COLO829 (cell line): ENCODE data around the gene GRIK5.
A peak's percentile ranks its signal among the peaks of the same experiment; 100 is the strongest.

Source experiments
- DNase-seq: peaks from one replicate; pipeline ENCODE4 v3.0.0; 2012; ENCODE audit warnings: low spot score

Gene GRIK5

DNA sequence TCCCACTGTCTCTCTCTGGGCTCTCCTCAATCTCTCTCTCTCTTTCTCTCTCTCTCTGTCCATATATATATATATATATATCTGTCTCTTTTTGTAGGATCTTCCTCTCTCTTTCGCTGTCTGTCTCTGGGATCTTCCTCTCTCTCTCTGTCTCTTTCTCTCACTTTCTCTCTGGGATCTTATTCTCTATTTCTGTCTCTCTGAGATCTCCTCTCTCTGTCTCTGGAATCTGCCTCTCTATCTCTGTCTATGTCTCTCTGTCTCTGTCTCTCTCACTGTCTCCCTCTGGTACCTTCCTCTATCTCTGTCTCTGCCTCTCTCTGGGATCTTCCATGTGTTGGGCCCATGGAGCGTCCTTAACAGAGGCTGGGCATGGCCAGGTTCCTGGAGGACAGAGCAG lies 79.4 kb downstream of the GRIK5 start:
- no peak for DNase-seq

DNA sequence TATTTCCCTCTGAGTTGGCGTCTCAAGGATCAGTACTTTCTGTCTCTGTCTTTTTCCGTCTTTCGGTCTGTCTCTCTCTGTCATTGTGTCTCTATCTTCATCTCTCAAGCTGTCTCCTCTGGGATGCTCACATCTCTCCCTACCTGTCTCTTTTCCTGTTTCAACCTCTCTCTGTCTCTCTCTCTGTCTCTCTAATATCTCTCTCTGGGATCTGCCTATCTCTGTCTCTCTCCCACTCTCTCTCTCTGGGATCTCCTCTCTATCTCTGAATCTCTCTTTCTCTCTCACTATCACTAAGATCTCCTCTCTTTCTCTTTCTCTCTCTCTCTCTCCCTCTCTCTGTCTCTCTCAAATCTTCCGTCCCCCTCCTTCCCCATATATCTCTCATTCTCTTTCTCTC lies 80.0 kb downstream of the GRIK5 start:
- DNase-seq = no peak

DNA sequence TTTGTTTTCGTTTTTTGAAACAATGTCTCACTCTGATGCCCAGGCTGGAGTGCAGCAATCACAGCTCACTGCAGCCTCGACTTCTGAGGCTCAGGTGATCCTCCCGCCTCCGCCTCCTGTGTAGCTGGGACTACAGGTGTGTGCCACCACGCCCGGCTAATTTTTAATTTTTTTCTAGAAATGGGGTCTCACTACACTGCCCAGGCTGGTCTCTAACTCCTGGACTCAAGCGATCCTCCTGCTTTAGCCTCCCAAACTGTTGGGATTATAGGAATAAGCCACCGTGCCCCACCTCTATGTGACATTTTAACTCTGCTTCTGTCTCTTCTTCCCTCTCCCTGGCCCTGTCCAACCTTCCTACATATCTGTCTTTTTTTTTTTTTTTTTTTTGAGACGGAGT lies 81.1 kb downstream of the GRIK5 start:
- DNase-seq = no peak

DNA sequence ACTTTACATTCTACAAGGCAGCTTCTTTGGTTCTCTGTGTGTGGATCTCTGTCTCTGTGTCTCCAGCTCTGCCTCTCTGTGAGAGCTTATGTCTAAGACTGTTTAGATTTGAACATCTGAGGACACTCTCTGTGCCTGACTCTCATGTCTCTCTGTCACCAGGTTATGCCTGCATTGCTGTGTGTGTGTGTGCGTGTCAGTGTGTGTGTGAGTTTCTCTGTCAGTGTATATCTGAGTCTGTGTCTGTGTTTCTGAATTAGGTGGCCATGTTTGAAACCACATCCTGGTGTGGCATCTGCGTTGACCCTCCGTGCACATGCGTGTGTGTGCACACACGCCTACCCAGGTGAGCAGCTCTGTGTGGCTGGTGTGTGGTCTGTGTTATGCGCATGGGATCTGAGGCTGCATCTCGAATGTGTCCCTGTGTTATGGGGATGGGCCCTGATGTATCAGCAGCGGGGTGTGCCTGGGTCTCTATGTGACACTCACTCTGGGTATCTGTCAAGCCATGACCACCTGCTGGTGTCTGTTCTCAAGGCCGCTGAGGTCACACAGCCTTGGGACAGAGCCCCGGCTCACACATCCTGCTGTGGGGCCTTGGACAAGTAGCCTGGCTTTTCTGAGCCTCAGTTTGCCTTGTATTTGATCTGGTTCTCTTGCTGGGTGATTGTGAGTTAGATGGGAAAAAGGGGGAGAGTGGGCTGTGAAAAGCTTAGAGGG lies 82.7 kb downstream of the GRIK5 start:
- DNase-seq = no peak

DNA sequence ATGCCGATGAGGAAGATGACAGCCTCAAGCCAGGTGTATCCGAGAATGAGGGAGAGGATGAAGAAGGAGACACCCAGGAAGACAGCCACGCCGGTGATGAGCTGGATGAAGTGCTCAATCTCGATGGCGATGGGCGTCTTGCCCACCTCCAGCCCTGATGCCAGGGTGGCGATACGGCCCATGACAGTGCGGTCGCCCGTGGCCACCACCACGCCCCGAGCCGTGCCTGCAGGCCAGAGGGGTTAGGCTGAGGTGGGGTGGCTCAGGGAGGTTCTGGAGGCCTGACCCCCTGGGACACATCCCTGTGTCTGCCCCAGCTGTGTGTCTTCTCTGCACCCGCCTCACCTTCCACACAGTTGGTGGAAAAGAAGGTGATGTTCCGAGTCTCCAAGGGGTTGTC lies 85.0 kb downstream of the GRIK5 start:
- DNase-seq = no peak

DNA sequence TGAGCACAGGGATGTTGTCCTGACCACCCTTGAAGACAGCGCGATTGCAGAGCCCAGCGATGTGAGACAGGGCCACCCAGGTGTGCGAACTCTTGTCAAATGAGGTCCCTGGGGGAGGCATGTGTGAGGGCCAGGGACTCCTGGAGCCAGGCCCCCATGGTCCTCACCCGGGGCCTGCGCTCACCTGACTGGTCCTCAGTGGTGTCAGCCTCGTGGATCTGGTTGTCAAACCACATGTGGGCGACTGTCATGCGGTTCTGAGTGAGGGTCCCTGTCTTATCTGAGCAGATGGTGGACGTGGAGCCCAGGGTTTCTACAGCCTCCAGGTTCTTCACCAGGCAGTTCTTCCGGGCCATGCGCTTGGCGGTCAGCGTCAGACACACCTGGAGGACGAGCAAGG lies 88.3 kb downstream of the GRIK5 start:
- no peak for DNase-seq

DNA sequence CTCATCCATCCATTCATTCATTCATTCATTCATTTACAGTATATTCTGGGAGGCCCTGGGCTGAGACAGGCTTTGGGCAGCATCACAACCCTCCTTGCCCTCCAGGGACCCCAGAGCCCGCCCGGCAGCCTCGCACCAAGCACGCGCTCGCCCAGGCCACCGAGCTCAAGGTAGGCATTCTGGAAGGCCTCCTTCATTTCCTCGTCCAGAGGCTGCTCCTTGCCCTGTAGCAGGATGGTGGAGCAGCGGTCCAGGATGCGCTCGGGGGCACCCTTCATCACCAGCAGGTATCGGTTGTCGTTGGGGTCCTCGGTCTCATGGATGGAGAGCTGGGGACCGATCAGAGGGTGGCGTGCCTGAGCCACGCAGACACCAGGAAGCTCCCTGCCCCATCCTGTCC lies 91.5 kb downstream of the GRIK5 start:
- DNase-seq = no peak

DNA sequence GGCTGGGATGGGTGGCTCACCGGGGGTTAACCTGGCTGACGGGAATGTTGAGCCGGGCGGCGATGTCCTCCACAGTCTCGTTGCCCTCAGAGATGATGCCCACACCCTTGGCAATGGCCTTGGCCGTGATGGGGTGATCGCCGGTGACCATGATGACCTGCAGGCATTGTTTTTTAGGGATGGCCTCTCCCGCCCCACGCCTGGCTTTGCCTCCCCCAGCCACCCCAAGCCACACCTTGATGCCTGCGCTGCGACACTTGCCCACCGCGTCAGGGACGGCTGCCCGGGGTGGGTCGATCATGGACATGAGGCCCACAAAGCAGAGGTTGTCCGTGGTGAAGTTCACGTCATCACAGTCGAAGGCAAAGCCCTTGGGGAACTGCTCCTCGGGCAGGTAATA lies 92.1 kb downstream of the GRIK5 start:
- no peak for DNase-seq

DNA sequence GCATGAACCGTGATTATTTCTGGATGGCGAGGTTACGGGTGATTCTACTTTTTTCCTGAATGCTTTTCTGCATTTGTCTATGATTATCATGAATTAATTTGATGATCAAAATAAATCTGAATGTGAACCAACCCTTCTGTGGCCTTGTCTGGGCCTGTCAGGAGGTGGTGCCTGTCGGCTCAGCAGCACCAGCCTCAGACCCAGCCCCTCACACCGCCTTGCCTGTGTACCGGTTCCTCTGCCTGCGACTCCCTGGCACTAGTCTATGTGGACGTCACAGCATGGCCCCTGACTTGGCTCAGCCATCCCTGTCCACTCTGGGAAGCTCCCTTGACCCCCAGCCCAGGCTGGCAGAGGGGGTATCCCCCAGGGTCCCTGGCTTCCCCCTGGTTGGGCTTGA lies 95.4 kb downstream of the GRIK5 start:
- DNase-seq = no peak

DNA sequence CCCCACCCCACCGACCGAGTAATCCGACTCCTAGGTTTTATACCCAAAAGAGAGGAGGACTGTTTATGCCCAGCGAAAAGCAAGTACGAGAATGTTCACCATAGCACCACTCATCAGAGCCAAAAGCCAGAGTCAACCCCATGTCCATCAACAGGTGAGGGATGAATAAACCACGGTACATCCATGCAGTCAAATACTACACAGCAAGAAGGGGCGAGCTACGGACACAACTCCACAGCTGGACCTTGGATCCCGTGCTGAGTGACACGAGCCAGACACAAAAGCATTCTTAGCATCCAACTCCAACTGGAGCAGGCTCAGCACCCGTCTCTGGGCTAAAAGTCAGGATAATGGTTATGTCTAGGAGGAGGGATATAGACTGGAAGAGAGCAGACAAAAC lies 98.6 kb downstream of the GRIK5 start:
- no peak for DNase-seq

DNA sequence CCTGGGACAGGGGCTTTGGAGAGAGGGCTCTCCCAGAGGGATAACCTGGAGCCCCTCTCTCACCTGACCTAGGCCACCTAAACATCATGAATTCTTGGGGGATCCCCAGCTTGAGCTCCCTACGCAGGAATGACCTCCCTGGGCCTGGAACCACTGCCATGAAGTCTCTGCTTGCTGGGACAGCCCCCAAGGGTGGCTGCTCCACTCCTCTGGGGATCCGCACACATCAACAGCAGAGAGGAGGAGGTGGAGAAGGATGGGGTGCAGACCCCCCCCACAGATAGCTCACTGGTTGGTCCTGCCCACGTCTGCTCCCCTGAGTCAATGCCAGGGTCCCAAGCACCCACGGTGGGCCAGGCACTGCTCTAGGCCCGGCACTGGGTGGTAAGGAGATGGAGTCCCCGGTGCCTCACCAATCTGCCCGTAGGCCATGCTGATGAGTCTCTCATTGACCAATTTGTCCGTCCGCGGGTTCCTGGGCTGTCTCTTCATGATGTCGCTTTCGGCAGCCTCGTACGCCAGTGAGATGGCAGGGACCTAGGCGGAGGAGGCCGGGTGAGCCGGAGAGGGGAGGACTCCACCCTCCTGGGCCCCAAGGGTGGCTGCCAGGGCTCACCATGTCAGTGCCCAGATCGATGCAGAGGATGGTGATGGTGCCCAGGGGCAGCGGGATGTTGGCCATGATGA lies 100.1 kb downstream of the GRIK5 start:
- DNase-seq = no peak

DNA sequence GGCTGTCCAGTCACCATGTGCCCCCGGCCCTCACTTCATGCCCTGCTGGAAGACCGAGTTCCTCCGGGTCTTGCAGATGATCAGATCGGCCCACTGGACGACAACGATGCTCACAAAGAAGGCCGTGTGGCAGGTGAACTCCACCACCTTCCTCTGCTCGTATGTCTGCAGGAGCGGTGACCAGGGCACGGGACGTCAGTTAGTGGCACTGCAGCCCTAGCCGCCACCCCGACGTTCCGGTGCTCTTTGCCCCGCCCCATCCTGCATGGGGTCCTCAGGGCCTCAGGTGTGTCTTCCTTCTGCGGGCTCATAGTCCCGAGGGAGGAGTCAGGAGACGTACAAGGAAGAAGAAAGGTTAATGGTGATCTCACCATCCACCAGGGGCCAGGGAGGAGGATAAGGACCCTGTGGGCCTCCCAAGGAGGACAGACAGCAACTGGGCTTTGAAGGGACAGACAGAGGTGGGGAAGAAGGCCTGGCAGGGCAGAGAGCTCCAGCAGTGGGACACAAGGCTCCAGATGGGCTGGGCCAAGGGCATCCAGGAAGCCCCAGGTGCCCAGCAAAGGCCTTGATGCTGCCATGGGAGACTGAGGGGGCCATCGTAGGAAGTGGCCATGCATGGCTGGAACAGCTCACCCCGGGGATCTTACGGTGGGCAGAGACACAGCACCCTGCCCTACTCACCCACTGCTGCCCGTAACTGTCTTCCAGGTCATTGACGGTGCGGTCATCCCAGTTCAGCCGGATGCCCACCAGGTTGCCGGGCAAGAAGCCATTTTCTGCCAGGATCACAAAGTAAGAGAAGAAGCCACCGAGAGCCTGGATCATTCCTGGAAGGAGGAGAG lies 101.0 kb downstream of the GRIK5 start:
- DNase-seq = no peak

DNA sequence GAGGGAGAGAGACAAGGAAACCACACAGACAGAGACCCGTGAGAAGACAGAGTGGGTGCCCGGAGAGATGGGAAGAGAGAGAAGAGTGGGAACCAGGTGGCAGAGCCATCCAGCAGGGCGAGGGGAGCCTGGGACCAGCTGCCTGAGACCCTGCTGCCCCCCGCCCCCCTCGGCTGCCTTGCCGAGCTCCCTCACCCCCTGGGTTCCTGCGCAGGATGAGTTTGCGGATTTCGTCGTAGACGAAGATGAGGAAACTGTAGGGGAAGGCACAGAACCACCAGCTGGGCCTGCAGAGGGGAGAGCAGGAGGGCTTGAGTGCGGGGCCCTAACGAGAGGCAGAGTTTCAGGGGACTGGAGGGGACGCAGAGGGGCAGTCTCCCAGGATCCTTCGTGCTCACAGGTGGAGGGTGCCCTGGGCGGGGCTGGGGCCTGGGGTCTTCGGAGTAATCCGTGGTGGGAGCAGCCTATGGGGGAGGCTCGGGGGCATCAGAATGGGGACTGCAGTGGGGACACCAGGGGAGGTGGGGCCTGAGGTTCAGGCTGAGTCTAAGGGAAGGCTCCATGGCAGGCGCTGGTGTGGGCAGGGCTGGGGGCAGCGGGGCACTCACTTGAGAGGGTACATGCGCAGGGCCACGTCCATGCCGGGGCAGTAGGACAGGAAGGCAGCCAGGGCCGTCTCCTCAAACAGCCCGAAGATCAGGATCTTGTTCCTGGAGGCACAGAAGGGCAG lies 102.8 kb downstream of the GRIK5 start:
- no peak for DNase-seq

DNA sequence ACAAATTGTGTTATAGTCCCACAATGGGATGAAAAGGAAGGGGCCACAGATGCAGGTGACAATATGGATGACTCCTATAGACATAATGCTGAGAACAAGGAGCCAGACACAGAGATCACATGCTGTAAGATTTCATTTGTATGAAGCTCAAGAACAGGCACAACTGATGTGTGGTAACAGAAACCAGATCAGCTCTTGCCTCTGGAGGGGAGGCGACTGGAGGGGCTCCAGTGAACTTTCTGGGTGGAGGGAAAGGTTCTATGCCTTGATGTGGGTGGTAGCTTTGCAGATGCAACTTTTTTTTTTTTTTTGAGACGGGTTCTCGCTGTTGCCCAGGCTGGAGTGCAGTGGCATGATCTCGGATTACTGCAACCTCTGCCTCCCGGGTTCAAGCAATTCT lies 104.9 kb downstream of the GRIK5 start:
- DNase-seq = no peak

DNA sequence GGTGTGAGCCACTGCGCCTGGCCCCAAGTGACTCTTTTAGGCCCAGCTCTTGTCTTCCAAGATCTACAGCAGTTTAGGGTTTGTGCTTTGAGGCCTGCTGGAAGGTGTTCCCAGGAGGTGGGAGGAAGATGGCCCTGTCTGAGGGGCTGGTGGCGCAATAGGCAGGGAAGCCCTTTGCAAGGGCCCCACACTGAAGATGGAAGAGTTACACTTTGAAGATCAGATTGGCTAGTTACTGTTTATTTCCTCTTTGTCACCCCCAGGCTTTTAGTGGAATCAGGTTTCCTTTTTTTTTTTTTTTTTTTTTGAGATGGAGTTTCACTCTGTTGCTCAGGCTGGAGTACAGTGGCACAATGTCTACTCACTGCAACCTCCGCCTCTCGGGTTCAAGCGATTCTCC lies 109.0 kb downstream of the GRIK5 start:
- DNase-seq = no peak

DNA sequence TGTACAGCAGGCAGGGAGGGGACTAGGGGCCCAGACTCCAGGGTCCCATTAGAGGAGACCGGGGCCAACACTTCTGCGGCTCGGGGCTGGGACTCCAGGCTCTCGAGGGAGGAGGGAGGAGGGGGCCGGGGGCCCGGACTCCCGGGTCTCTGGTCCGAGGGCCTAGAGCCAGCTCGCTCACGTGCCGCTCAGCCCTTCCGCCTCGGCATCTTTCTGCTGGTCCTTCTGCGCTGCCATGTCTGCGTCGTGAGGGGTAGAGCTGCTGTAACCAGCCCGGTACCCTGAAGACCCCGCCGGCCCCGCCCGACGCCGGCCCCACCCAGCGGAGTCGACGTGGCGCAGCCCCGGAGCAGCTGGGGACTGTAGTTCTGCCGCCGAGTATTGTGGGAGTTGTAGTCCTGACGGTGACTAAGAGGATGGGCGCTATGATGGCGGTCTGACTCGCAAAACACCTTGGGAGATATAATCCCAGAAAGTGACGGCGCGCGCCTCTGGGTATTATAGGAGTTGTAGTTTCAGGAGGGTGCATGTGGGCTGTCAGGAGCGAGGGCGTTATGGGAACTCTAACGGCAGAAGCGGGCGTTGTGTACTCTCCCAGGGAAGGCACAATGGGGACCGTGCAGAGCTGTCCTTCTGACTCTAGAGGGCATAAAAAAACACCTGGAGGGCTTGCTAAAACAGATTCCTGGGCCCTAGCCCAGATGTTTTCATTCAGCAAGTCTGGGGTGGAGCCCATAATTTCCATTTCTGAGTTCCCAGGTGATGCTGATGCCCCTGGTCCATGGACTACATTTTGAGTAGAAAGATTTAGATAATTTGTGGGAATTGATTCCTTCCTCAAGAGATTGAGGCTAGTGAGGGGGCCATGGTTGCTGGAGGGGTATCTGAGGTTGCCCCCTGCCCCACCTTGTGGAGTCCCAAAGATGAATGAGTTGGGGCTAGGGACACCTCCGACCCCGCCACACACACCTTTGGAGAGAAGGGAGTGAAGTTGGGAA lies 110.7 kb downstream of the GRIK5 start, which contains the start of gene RABAC1:
TSS of gene RABAC1 (minus strand) at position 266 of the 998 bp plus-strand sequence. CDS start at position 237, 29 bp downstream.
- peak; percentile 82 for DNase-seq

DNA sequence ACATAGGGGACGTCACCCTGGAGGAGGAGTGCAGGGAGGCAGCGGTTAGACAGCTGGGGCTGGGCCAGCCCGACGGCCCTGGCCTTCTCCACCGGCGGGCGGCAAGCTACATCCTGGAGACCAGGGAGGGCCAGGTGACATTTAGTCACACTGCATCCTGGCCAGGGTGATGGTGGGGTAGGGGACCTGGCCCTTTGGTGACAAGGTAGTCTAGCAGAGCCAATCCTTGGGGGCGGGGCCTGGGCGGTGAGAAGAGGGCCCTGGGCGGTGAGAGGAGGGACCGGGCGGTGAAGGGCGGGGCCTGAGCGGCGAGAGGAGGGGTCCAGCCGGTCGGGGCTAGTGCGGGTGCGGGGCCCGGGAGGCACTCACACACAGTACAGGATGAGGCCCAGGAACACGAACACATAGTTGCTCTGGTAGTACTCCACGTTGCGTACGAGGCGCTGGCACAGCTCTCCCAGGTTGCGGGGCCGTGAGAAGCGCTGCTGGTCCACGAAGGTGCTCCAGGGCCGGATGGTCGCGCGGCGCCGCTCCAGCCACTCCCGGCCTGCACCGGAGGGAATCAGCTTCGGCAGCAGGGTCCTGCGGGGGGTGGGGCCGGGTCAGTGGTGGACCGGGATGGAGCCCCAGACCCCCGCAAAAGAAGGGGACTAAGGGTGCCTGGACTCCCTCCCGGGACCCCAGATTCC lies 111.5 kb downstream of the GRIK5 start:
- peak; percentile 53 for DNase-seq

DNA sequence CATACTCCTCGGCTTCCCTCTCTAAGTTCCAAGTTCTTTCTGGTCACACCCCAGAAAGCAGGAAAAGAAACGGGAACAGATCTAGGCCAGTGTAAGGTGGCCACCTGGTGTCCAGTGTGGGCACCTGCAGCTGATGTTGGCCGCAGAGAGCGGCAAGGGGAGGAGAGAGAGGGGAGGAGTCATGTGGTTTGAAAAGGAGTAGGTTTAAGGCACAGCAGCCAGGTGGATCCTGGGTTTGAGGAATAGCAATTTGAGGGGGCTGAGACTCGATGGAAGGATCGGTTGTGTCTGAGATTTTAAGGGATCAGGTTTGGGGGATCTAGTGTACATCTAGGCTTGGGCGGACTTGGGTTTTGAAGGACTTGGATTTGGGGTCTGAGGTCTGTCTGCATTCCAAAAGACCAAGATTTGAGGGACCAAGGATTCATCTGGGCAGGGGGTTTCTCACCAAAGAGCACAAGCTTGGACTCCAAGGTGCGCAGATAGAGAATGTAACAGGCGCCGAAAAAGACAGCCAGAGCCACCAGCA lies 112.1 kb downstream of the GRIK5 start:
- peak; percentile 87 for DNase-seq

DNA sequence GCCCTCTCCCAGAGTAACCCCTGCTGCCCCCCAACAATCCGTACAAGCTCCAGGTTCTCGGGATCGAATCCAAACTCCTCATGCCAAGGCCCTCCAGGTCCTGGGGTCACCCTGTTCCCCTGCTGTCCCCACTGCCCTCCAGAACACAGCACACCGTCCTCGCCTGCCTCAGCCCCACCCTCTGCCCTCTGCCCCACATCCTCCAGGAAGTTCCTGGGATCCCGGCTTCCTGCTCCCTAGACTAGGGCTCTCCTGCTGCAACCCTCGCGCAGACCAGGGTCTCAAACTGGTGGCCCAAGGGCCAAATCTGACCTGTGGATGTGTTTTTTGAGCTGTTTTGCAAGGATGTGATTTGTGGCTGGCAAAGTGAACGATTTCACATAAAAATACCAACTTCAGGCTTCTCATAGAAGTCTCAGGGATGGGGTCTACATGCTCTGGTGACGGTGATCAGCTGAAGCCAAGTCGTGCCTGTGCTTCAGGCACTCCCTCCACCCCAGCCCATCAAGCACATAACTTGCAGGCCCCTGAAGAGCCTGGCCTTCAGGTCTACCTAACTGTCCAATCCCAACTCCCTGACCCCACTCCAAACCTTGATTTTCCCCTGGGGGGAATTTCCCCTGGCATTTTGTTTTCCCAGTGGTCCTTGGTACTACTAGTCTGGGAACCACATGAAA lies 112.7 kb downstream of the GRIK5 start:
- no peak for DNase-seq

DNA sequence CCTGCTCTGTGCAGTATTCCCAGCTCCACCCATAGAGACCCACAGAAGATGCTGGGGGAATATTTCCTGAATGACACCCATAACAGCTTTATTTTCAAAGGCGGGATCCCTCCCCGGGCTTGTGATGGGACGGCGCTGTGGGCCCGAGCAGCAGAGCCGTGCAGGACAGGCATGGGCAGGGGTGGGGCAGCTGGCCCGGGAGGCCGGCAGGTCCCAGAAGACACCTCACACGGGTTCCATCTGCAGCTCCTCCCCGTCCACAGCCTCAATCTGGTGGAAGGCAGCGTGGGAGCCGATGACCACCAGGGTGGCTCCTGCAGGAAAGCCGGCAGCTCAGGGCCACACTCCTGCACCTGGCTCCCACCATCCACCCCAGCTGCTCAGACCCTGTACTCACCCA lies 113.4 kb downstream of the GRIK5 start:
- DNase-seq = no peak
